Measurements from ENCODE around the gene PFKM. TPM values are rescaled to one million over a fixed set of nuclear protein-coding genes. Genes with fewer than 3 reads are reported as not detected.

PFKM gene
- total and polyA plus RNA-seq, 4 donors = 105 to 145 (median 130) TPM

DNA sequence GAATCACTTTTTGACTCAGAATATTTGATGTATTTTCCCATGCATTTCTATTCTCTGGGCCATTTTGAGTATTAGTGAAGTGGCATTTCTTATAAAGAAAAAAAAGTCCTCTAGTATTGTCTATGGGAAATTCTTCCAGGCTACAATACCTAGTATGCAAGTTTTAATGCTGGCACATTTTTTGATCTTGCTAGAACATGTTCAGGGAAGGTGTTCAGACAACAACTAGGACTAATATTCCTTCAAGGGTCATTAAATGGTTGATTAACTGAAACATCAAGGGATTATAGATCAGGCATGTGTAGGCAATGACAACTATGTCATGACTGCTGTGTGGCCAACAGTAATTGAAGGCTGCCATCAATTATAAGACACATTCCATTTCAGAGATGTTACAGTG is 71.9 kb downstream of the PFKM start:
- H3K36me3 ChIP-seq (ENCODE audit: control insufficient read depth, insufficient read depth, low read length) = no peaks in the 10 kb centered on the region
- H3K27ac ChIP-seq (ENCODE audit: low read depth, low read length) = no peak overlapping the region
- H3K4me3 ChIP-seq (ENCODE audit: low read depth, low read length) = no peak overlapping the region
- no peaks in the 10 kb centered on the region for H3K27me3 ChIP-seq (ENCODE audit: control insufficient read depth, insufficient read depth, low read length)
- H3K4me1 ChIP-seq (ENCODE audit: control insufficient read depth, insufficient read depth, low read length) = peaks cover 11% of the 10 kb centered on the region
- DNase-seq (ENCODE audit: low read depth in 4 of 6, low spot score in 6 of 6) = no peak
- H3K9me3 ChIP-seq (ENCODE audit: control insufficient read depth, insufficient read depth, low read length) = no peaks in the 10 kb centered on the region

DNA sequence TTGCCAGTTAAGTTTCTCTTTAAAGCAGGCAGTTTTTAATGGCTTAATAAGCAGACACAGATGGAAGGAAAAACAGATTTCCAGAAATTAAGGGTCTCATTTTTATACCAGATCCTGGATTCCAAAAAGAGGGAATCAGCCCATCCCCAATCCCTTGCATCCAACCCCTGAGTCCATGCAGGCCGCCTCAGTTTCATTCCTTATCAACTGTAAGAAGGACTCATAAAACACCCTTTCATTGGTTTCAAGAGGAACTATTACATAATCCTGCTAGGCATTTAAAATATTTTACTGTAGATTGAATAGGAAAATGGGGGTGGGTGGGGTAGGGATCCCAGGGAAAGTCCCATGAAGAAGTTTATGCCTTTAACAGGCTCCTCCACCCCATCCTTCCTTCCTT is 73.7 kb downstream of the PFKM start:
- Histone ChIP-seq H3K4me1 (ENCODE audit: control insufficient read depth, insufficient read depth, low read length) (peaks cover 10% of the 10 kb centered on the region), H3K27me3 (ENCODE audit: control insufficient read depth, insufficient read depth, low read length) (no peaks in the 10 kb centered on the region), H3K9me3 (ENCODE audit: control insufficient read depth, insufficient read depth, low read length) (no peaks in the 10 kb centered on the region), H3K36me3 (ENCODE audit: control insufficient read depth, insufficient read depth, low read length) (no peaks in the 10 kb centered on the region), H3K27ac (ENCODE audit: low read depth, low read length) (peak overlapping the region; percentile 82), H3K4me3 (ENCODE audit: low read depth, low read length) (no peak overlapping the region)
- DNase-seq (ENCODE audit: low read depth in 4 of 6, low spot score in 6 of 6) = no peak
- no CpG with 5 or more reads among the region's 1 CpG for WGBS (ENCODE audit: insufficient coverage)

DNA sequence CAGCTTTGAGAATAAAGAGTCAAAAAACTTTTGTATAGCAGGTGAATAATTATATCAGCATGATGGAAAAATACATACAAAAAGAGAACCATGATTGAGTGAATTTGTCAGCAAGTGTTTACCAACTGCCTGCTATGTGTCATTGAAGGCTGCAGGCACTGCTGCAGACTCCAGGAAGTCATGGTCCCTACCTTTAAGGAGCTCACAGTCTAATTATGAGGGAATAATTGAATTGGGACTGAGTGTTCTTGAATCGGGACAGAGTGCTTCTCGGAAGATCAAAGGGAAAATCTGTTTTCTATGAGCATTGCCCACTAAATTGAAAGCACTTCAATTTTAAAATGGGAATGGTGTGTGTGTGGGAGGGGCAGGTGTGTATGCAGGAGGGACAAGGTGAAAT is 74.5 kb downstream of the PFKM start:
- WGBS (ENCODE audit: insufficient coverage) = 45% methylated on average over 2 of the region's 2 CpGs
- peaks cover 14% of the 10 kb centered on the region for H3K4me1 ChIP-seq (ENCODE audit: control insufficient read depth, insufficient read depth, low read length)
- H3K36me3 ChIP-seq (ENCODE audit: control insufficient read depth, insufficient read depth, low read length) = no peaks in the 10 kb centered on the region
- no peaks in the 10 kb centered on the region for H3K9me3 ChIP-seq (ENCODE audit: control insufficient read depth, insufficient read depth, low read length)
- H3K27me3 ChIP-seq (ENCODE audit: control insufficient read depth, insufficient read depth, low read length) = no peaks in the 10 kb centered on the region
- no peak for DNase-seq (ENCODE audit: low read depth in 4 of 6, low spot score in 6 of 6)
- no peak overlapping the region for H3K4me3 ChIP-seq (ENCODE audit: low read depth, low read length)
- H3K27ac ChIP-seq (ENCODE audit: low read depth, low read length) = peak overlapping the region; percentile 82

DNA sequence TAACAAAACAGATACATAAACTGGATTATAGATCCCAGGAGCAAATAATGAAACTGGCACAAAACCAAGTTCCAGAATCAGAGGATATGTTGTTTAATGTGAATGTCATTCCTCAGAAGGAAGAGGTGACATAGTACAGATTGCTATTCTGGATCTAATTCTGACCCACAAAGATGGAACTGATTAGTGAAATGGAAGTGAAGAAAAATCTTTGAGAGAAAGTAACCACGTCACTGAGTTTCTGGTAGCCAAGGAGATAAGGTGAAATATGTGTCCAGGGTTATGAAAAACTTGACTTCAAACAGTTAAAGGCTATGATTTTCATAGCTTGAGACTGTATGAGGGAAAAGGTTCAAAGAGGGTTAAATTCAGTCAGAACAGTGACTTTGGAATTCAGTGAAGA is 75.6 kb downstream of the PFKM start:
- H3K4me3 ChIP-seq (ENCODE audit: low read depth, low read length) = no peak overlapping the region
- peak overlapping the region; percentile 38 for H3K27ac ChIP-seq (ENCODE audit: low read depth, low read length)
- WGBS (ENCODE audit: insufficient coverage) = 75% methylated on average over 1 of the region's 1 CpG
- H3K27me3 ChIP-seq (ENCODE audit: control insufficient read depth, insufficient read depth, low read length) = no peaks in the 10 kb centered on the region
- no peaks in the 10 kb centered on the region for H3K36me3 ChIP-seq (ENCODE audit: control insufficient read depth, insufficient read depth, low read length)
- peaks cover 19% of the 10 kb centered on the region for H3K4me1 ChIP-seq (ENCODE audit: control insufficient read depth, insufficient read depth, low read length)
- H3K9me3 ChIP-seq (ENCODE audit: control insufficient read depth, insufficient read depth, low read length) = no peaks in the 10 kb centered on the region
- no peak for DNase-seq (ENCODE audit: low read depth in 4 of 6, low spot score in 6 of 6)

Small RNA genes within 50 kb of the gene (small RNA-seq; reads per million reads assigned to genes)
- gene MIR6505 (ENCODE audit: low replicate concordance) (0.26 reads per million, percentile 20 among the genes with 10 or more reads in this experiment), gene RNU6-1203P (ENCODE audit: low replicate concordance) (not detected)

Other genes with a start within 250 kb of the PFKM start
- gene VDR, start 214.4 kb upstream of the PFKM start, total RNA-seq = under 1 TPM; 0.17 to 0.50 TPM
- under 1 TPM; 0.38 to 0.40 TPM for gene VDR, start 214.4 kb upstream of the PFKM start, polyA plus RNA-seq (ENCODE audit: insufficient read length in 2 of 2)
- gene TMEM106C, start 155.8 kb upstream of the PFKM start, total RNA-seq = 100 to 1,000 TPM in 1 of 2 donors, 10 to 100 TPM in 1; 76.4 to 120 TPM
- 100 to 1,000 TPM in 1 of 2 donors, 10 to 100 TPM in 1; 90.2 to 113 TPM for gene TMEM106C, start 155.8 kb upstream of the PFKM start, polyA plus RNA-seq (ENCODE audit: insufficient read length in 2 of 2)
- 10 to 100 TPM; 26.7 to 56.7 TPM for gene COL2A1, start 114.9 kb upstream of the PFKM start, total RNA-seq
- gene COL2A1, start 114.9 kb upstream of the PFKM start, polyA plus RNA-seq (ENCODE audit: insufficient read length in 2 of 2) = 10 to 100 TPM in 1 of 2 donors, 1 to 10 TPM in 1; 7.1 to 27.5 TPM
- 10 to 100 TPM; 26.3 to 30.2 TPM for gene SENP1, start 13.3 kb upstream of the PFKM start, total RNA-seq
- gene SENP1, start 13.3 kb upstream of the PFKM start, polyA plus RNA-seq (ENCODE audit: insufficient read length in 2 of 2) = 10 to 100 TPM; 12.3 to 13.6 TPM
- 10 to 100 TPM; 33.1 to 47.1 TPM for gene ASB8, start 38.2 kb downstream of the PFKM start, total RNA-seq
- gene ASB8, start 38.2 kb downstream of the PFKM start, polyA plus RNA-seq (ENCODE audit: insufficient read length in 2 of 2) = 10 to 100 TPM; 44.9 to 55.3 TPM
- 10 to 100 TPM; 15.3 to 23.2 TPM for gene CCDC184, start 64.3 kb downstream of the PFKM start, total RNA-seq
- gene CCDC184, start 64.3 kb downstream of the PFKM start, polyA plus RNA-seq (ENCODE audit: insufficient read length in 2 of 2) = 100 to 1,000 TPM; 114 to 121 TPM
- gene OR10AD1, start 83.9 kb downstream of the PFKM start, total RNA-seq = not detected
- under 1 TPM in 1 of 2 donors, not detected in 1; 0.44 TPM for gene OR10AD1, start 83.9 kb downstream of the PFKM start, polyA plus RNA-seq (ENCODE audit: insufficient read length in 2 of 2)
- gene ZNF641, start 231.6 kb downstream of the PFKM start, total RNA-seq = 10 to 100 TPM; 32.9 to 35.8 TPM
- gene ZNF641, start 231.6 kb downstream of the PFKM start, polyA plus RNA-seq (ENCODE audit: insufficient read length in 2 of 2) = 10 to 100 TPM; 28.5 to 29.6 TPM

Measured in spinal cord (tissue), 10 donors.